COLO668 (cell line): ENCODE measurements around the gene PLA2G2E.
"Not testable (repeated sequence)": the region's sequence is repeated elsewhere in the genome, so short reads cannot be mapped to it uniquely, and the experiment has no call there.

Experiments
- DNase-seq: peaks from one replicate; lab custom pipeline; 2025; ENCODE audit not compliant: unreplicated experiment; lab: John Stamatoyannopoulos, UW

PLA2G2E gene

GRCh38 chr1:19932866-19933265 lies 9.4 kb upstream of the PLA2G2E start:
- DNase-seq: no peak

GRCh38 chr1:19927130-19927421 lies 3.7 kb upstream of the PLA2G2E start:
- not testable (repeated sequence) for DNase-seq

- DNase-seq: peak; percentile 34
These were observed 3.1 kb upstream of the PLA2G2E start for GRCh38 chr1:19926296-19927129.

GRCh38 chr1:19925342-19926070 lies 2.1 kb upstream of the PLA2G2E start:
- peak; percentile 50 for DNase-seq

- DNase-seq: no peak
These were observed 533 bp upstream of the PLA2G2E start for GRCh38 chr1:19923953-19924346.

- no peak for DNase-seq
These were observed 1.3 kb downstream of the PLA2G2E start for GRCh38 chr1:19922015-19922688.

- DNase-seq: peak; percentile 93
These were observed 2.1 kb downstream of the PLA2G2E start for GRCh38 chr1:19921310-19921709.

- DNase-seq: no peak
These were observed 3.2 kb downstream of the PLA2G2E start for GRCh38 chr1:19920132-19920710.

- peak; percentile 88 for DNase-seq
These were observed 5.4 kb downstream of the PLA2G2E start for GRCh38 chr1:19918057-19918456.

GRCh38 chr1:19910650-19911049 lies 12.8 kb downstream of the PLA2G2E start:
- no peak for DNase-seq

GRCh38 chr1:19909971-19910370 lies 13.4 kb downstream of the PLA2G2E start:
- DNase-seq: no peak

GRCh38 chr1:19909392-19909791 lies 14.0 kb downstream of the PLA2G2E start:
- DNase-seq: no peak

GRCh38 chr1:19907456-19907855 lies 16.0 kb downstream of the PLA2G2E start:
- DNase-seq: no peak

GRCh38 chr1:19903621-19904020 lies 19.8 kb downstream of the PLA2G2E start:
- DNase-seq: no peak

- DNase-seq: no peak
These were observed 21.8 kb downstream of the PLA2G2E start for GRCh38 chr1:19901653-19902052.

- no peak for DNase-seq
These were observed 29.2 kb downstream of the PLA2G2E start for GRCh38 chr1:19894218-19894617.

GRCh38 chr1:19893687-19894086 lies 29.7 kb downstream of the PLA2G2E start:
- no peak for DNase-seq

- DNase-seq: no peak
These were observed 30.7 kb downstream of the PLA2G2E start for GRCh38 chr1:19892628-19893168.

GRCh38 chr1:19892129-19892528 lies 31.3 kb downstream of the PLA2G2E start:
- DNase-seq: no peak

GRCh38 chr1:19889656-19890055 lies 33.8 kb downstream of the PLA2G2E start:
- no peak for DNase-seq

GRCh38 chr1:19888112-19888511 lies 35.3 kb downstream of the PLA2G2E start:
- DNase-seq: no peak
